Hepatic stellate cell (primary cell): ENCODE results near the gene WIPF3.

ENCODE experiments used
- DNase-seq: peaks from one replicate; pipeline ENCODE4 v3.0.0; 2011; ENCODE audit warnings: low spot score

Gene WIPF3

DNA sequence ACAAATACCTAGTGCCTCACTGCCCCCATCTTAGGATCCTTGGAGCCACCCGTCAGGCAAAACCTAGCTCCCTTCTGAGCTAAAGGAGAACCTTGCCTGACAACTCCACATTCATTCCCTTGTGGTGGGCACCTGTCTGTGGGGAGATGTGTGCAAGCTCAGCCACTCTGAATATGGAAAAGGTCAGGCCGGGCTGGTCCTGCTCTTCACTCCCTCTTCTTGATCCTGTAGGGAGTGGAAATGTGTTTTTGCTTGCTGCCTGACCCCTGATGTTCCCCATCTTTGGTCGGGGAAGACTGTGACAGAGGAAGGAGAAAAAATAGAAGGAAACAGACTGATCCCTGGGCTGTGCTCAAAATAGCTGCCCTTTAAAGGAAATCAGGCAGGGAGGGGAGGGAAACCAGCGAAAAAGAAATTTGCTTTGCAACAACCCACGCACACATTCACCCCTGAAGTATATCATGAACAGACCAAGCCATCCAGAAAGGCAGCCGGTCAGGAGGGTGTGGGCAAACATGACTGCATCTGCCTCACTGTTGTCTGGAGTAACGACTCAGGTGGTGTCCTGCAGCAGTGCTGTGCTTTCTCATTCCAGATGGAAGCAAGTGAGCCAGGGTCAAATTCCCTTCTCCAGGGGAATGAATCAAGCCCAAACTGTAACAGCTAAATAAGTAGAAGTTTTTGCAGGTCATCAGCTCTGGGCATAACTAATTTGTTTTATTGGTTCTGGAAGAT lies 109.3 kb downstream of the WIPF3 start:
- DNase-seq, result no peak

DNA sequence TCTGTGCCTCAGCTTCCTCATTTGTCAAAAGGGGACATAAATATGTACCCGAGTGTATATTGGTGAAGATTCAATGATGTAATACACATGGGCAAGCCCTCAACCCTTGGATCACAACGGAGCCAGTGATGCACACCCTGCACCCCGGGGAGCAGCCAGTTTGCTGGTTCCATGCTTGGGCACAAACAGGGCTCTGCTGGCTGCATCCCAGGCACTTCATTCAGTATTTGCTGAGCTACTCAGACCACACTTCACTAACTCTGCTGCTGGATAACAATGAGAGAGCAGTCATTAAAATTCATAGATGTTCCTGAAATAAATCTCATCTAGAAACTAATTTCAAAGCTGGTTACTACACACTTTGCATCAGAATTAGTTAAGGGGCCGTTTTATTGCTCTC lies 111.3 kb downstream of the WIPF3 start:
- no peak for DNase-seq

DNA sequence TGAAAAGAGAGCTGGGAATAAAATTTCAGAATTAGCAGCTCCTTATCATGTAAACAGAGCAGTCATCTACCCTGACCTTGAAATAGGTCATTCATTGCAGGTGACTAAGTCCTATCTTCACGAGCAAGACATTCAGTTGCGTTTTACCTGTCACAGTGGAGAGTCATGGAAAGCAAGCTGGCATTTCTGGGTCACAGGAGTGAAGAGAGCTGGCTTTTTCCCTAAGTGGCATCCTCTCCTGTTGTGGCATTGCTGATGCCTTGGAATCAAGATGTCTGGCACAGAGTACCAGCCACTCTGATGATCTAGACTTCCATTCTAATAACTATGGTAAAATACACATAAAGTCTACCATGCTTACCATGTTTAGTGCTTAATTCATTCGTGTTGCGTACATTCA lies 112.5 kb downstream of the WIPF3 start:
- DNase-seq, result no peak

DNA sequence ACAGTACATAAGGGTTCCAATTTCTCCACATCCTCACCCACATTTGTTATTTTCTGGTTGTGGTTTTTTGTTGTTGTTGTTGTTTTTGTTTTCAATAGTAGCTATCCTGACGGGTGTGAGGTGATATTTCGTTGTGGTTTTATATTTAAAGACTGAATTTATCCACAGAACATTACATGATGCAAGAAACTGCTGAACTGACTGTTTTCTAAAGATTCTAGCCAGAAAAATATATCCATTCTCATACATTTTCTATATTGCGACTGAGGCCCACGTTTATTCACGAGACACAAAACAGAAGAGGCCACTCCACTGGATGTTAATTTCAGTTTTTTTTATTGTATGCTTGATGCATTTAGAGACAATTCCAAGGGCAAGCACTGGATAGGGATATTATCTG lies 113.5 kb downstream of the WIPF3 start:
- DNase-seq, result no peak

DNA sequence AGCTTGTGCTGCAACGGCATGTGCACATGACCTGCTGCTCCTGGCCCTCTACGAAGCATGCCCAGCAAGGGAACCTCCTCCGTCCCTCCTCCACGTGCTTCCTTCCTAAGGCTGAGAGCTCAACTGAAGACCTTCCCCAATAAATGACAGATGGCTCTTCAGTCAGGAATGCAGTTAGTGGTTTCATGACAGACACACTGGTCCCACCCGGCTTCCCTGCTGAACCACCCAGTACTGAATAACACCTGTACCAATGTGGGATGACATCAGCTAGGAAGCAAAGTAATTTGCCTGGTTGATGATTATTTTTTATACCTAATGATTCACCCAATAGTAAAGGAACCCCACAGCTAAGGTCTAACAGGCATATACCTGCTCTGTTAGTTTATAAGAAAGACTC lies 114.2 kb downstream of the WIPF3 start:
- DNase-seq, result no peak

DNA sequence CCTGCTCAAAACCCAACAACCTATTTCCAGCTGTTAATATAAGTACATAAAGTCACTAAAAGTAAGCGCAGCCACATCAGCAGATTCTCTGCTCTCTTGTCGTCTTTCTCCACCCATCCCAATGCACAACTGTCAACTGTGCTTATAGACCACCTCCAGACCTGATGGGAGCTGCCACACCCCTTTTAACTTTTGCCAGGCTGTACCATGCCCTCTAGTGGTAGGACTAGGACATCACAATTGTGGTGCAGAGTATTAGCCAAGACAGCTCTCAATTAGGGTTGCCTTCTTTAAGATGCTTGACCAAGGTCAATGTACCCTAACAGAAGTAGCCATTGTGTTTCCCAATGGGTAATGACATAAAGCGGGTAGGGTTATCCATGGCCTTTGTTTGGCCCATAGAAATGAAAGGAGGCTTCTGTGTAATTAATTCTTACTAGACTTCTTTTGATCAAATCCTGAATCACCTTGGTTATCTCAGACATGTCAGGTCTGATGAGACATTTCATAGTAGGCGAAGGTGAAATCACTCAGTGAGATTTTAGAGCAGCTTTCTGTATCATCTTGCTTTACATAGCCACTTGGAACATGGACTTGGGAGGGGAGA lies 115.2 kb downstream of the WIPF3 start:
- DNase-seq, result peak; percentile 56

DNA sequence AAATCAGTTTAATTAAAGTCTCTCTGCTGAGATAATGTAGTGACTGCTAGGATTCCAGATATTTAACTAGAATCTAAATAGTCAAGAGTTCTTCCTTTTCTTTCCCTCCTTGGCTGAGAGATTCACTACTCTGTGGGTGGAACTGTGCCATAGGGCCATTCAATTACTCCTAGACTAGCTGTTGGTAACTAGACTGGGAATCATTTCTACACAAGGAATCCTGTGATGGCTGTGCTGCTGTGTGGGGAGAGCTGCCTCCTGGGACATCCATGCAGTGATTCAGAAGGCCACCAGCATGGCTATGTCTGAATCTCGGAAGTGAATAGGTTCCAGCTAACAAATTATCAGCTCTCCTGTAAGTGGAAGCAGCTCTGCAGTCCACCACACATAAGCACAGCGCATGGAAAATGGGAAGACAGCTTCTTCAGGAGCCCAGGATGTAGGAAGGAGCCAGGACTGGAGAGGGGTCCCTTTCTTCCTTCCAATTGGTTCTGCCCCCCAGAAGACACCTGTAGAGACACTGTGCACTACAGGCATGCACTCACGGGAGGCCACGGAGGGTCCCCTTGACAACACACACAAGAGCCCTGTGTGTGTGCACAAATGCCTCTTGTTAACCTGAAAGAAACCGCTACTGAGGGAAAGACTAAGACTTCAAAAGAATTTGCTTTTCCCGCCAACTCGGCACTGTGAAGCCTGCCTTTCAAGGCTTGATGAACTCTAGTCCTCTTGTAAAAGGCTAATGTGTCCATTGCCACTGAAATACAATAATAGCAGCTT lies 116.8 kb downstream of the WIPF3 start:
- DNase-seq, result no peak

DNA sequence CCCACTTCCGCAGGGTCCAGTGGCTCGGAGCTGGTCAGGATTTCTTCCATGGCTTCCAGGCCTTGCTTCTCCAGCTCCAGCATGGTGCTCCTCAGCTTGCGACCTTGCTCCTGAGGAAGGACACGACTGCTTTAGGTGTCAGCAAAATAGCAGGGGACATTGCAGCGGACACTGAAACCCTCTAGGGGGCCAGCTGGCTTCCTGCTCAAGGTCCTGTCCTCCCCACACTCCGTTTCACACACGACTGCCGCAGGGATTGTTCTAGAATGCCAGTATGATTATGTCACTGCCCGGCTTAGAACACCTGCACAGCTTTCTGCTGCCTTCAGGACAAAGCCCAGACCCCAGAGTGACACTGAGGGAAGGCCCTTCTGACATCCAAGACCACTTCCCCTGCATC lies 117.7 kb downstream of the WIPF3 start:
- DNase-seq, result no peak

DNA sequence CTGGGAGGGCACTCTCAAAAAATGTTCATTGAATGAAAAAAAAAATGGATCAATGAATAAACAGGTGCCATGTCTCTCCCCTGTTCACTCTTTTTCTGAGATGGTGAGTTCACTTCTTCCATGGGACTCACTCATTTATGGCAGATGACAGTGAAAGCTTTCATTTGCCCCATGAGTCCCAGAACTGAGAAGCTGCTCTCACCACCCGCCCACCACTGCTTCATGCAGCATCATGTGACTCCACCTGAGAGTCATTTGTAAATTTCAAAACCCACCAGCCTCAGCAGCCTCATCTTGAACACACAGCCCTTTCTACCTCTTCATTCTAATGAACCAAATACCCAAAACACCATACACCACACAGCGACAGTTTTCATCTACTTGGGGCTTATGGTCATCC lies 118.4 kb downstream of the WIPF3 start:
- DNase-seq, result no peak

DNA sequence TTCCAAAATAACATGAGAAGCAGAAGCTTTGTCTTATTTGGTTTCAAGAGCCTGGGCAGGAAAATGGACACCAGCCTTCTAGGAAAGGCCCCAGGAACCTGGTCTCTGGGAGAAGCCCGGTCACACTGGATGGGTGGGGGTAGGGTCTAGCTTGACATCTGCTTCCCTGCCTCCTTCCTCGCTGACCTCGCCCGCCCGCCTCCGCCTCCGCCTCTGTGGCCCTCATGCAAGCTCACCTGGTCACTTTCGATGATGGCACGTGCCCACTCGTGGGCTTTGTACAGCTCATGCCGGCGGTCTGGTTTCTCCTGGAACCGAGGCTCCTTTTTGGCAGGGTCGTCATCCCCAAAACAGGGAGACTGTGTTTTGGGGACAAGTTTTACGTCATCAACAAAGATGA lies 119.9 kb downstream of the WIPF3 start:
- no peak for DNase-seq

DNA sequence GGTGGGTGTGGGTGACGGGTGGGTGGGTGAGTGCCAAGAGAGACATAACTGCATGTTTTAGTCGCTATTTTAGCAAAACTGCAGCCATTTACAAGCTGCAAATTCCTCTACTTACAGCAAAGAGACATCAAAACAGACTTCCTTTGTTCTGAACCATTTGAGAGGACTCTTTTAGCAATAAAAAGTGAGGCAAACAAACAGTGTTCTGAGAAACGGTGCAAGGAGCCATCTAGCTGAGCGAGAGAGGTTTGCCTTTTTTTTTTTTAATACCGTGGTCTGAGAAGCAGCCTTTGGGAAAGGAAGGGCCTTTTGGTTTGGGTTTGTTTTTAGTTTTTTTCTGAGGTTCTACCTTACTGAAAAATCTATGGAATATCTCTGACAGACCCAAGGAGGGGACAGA lies 120.4 kb downstream of the WIPF3 start:
- DNase-seq, result no peak

DNA sequence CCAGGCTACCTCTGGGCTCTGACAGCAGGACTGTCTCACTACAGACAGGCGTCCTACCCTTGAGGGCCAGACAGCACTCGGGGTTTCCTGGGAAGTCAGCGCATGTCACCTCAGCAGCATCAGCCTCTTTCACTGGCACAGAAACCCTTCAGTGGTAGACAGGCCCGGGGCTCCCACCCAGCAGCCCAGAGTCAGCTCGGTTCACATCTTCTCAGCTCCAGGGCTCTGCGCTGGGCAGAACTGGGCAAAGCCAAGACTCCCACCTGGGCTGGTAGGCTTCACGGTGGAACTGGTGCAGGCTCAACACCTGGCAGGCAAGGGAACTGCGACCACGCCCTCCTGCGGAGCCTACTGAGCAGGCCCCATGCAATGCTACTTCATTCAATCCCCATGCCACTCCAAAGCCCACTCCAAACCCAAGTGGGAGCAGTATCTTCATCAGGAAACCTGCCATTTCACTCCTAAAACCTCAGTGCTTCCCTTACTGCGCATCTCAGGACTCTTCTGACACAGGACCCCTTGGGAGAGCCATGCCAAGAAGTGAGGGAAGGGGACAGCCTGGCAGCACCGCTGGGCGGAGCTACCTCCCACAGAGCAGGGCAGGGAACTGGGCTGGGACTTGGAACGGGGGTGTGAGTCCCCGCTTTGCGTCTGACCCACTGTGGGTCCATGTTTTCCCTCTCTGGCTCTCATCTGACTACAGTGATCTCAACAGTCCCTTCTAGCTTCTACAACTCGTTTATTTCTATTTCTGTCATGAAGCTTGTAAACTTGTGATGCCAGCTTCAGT lies 122.9 kb downstream of the WIPF3 start:
- no peak for DNase-seq

DNA sequence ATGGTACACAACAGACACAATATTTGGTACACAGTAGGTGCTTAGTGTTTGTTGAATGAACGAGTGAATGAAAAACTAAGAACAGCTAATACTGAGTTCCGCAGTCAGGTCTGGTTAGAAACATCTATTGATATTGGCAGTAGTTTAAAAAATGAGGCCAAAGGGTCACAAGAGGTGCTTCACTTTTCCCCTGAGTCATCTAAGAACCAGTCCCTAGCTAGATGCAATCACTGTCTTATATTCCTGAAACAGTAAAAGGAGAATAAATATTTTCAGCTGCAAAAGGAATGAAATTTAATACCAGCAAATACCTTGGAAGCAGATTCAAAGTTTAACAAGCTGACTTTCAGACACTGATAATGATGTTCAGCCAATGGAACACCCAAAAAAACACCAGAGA lies 128.8 kb downstream of the WIPF3 start:
- no peak for DNase-seq

DNA sequence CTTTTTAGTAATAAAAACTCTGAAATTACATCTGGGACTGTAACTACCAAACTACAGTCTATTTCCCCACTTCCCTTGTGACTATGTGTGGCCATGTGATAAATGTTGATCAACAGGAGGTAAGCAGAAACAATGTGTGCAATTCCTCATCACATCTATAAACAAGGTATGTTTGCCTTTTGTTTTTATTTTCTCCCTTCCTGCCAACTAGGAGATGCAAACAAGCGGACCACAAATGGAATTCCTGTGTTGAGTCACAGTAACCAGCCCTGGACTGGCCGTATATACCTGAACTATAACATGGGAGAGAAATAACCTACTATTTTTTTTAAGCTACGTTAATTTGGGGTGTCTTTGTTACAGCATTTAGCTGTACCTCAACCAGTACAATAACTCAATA lies 130.8 kb downstream of the WIPF3 start:
- DNase-seq, result no peak

DNA sequence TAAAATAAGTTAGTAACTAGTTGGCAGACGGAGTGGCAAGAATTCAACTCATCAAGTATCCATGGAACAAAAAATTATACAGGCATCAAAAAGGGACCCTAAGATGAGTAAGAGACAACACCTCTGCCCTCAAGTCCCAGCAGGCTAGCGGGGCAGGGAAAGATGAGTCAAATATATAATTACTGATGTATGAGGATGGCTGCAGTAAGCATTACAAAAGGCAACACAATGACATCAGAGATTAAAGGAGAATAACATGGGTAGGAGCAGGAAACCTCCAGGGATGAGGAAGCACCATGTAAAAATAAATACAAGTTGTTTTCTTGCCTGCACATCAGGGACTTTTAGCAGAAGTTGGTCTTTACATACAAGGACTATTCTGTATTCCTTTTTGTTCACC lies 133.9 kb downstream of the WIPF3 start:
- no peak for DNase-seq

DNA sequence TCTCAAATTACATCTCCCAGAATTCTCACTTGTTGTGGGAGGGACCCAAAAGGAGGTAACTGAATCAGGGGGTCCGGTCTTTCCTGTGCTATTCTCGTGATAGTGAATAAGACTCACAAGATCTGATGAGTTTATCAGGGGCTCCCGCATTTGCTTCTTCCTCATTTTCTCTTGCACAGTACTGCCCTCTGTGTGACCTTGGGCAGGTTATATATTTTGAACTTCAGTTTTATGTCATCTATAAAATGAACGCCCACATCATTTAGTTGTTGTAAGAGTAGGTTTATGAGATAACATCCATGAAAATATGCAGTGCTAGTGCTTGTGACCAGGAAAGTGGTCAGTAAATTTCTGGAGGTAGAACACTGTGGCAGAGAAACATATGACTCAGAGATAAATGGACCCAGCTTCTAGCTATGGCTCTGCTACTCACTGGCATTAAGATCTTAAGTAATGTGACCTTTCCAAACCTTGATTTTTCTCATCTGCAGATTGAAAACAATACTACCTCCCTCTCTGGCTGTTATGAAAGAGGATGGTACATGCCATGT lies 139.0 kb downstream of the WIPF3 start:
- DNase-seq, result no peak

DNA sequence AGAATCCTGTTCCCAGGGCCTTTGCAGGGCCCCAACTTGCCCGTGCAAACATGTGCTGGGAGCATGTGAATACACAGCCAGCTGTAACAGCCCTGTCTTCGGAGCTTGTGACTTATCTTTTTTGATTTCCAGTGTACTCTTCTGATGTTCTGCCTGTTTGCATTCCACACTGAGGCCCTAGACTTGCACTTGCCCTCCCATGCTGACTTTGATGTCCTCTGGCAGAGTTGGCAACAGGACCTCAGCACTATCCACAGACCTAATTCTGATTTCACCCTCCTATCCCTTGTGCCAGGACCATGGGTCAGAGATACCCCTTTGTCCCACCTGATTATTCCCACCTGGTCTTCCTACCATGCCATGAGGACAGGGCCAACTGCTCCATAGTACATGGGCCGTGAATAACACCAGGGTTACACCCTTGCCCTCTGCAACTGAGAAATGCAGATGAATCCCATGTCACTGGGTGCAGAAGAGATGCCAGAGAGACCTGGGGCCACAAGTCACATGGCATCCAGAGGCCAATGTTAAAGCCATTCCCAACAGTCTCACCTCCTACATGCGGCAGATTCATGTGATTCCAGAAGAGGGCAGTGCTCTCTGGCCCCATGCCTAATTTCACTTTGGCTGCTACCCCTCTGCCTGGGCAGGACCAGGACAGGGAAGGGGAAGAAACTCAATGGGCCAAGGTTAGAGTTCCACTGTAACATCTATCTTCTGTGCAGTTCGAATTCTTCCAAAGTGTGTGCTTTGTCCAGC lies 140.3 kb downstream of the WIPF3 start:
- peak; percentile 28 for DNase-seq

DNA sequence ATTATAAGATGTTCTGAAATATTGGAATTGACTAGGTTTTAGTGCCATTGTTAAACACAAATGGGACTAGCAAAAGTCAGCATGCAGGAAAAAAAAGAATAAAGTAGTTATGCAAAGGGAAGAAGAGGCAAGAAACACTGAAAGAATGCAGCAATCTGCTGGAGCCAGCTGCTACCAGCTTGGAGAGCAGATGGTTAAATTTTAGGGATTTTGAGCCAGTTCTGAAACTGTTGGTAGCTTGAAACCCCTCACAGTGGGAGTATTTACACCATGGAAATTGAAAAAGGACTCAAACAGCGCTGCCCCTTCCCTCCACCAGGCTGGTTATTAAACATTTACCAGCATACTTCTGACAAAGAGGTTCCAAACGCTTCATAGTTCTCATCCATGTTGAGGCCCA lies 142.3 kb downstream of the WIPF3 start:
- no peak for DNase-seq

DNA sequence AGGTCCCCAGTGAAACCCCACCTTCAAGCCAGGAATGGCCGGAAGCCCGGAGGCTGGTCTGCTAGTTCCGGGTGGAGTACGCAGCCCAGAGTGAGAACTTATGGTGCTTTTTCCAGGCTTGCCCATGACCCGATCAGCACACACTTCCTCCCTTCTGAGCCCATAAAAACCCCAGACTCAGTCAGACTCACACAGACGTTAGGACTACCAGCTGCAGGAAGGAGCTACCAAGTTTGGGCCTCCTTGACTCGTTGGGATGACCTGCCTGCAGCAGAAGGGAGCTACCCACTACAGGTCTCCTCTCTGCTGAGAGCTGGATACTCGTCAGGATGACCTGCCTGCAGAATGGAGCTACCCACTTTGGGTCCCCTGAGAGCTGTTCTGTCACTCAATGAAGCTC lies 144.2 kb downstream of the WIPF3 start:
- DNase-seq, result no peak

DNA sequence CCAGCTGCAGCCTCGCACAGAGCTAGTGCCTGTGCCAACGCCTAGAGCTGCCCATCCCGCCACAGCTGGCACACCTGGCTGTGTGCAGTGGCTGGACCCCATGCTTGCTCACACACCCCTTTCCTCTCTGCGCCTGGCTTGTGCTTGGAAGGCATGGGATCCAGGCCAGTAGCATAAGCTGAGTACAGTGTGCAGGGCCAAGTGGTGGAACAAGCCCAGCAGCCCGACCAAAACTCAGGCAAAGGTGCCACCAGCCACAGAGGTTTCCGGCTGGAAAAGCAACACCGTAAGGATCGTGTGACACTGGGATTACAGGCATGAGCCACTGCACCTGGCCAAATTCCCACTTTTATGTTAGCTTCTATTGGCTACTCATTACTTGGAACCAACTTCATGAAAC lies 144.9 kb downstream of the WIPF3 start:
- DNase-seq, result no peak

DNA sequence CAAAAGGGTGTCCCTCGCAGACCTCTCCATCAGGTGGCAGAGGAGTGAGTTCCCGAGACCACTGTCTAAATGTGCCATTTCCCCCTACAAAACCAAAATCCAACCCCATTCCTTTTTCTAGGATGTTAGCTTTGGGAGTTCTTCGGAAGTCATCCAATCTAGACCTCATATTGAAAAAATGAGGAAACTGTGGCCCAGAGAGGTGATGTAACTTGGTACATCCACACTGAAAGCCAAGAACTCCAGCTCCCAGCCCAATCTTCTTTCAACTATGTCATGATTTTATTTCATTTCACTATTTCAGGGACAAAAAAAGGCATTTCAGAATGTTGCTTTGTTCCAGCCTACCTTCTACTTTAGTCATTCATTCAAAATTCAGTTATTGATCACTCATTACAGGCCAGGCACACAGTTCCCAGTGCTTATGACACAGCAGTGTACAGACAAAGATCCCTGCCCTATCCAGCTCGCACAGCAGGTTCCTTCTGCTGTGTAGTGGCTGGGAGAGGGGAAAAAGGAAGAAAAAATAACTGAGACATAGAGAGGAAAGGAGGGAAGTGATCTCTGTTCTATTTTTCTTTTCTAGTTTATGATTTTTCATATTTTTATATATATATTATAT lies 147.5 kb downstream of the WIPF3 start:
- DNase-seq, result no peak
